ENCODE data around the gene RXFP1.

The RXFP1 gene

GRCh38 chr4:158544141-158544540 is 22.5 kb downstream of the RXFP1 start:
- TF ChIP-seq POLR2AphosphoS5 (IDR thresholded peaks at IDR 0.05; ENCODE audit: low read depth, low read length) (no peak), TAF1 (IDR thresholded peaks at IDR 0.05; ENCODE audit: borderline replicate concordance, low read depth, low read length) (no peak)
- FAIRE-seq = no peak

GRCh38 chr4:158553364-158553763 is 31.7 kb downstream of the RXFP1 start:
- no peak for DNase-seq (ENCODE audit: insufficient read length)
- no peak for FAIRE-seq
- no peak for TF ChIP-seq POLR2A (IDR thresholded peaks at IDR 0.05; ENCODE audit: low read depth, low read length)
- no peak for TF ChIP-seq POLR2AphosphoS5 (IDR thresholded peaks at IDR 0.05; ENCODE audit: low read depth, low read length)
- no peak for TF ChIP-seq TAF1 (IDR thresholded peaks at IDR 0.05; ENCODE audit: borderline replicate concordance, low read depth, low read length)

More at GRCh38 chr4:158544141-158544540, 22.5 kb downstream of the RXFP1 start:
- DNase-seq (ENCODE audit: insufficient read length) = no peak

- FAIRE-seq (no peak), DNase-seq (ENCODE audit: insufficient read length) (no peak)
- no peak for TF ChIP-seq TAF1 (IDR thresholded peaks at IDR 0.05; ENCODE audit: borderline replicate concordance, low read depth, low read length)
- TF ChIP-seq POLR2AphosphoS5 (IDR thresholded peaks at IDR 0.05; ENCODE audit: low read depth, low read length) = no peak
- TF ChIP-seq POLR2A (IDR thresholded peaks at IDR 0.05; ENCODE audit: low read depth, low read length) = no peak
Observed at GRCh38 chr4:158560284-158560683, 38.6 kb downstream of the RXFP1 start.

GRCh38 chr4:158566860-158567259 is 45.2 kb downstream of the RXFP1 start:
- no peak for TF ChIP-seq POLR2A (IDR thresholded peaks at IDR 0.05; ENCODE audit: low read depth, low read length)
- no peak for TF ChIP-seq POLR2AphosphoS5 (IDR thresholded peaks at IDR 0.05; ENCODE audit: low read depth, low read length)
- no peak for TF ChIP-seq TAF1 (IDR thresholded peaks at IDR 0.05; ENCODE audit: borderline replicate concordance, low read depth, low read length)
- DNase-seq (ENCODE audit: insufficient read length) (no peak), FAIRE-seq (no peak)

- no peak for FAIRE-seq
- no peak for DNase-seq (ENCODE audit: insufficient read length)
- TF ChIP-seq POLR2A (IDR thresholded peaks at IDR 0.05; ENCODE audit: low read depth, low read length) = no peak
- no peak for TF ChIP-seq POLR2AphosphoS5 (IDR thresholded peaks at IDR 0.05; ENCODE audit: low read depth, low read length)
- TF ChIP-seq TAF1 (IDR thresholded peaks at IDR 0.05; ENCODE audit: borderline replicate concordance, low read depth, low read length) = no peak
Observed at GRCh38 chr4:158571736-158572135, 50.1 kb downstream of the RXFP1 start.

GRCh38 chr4:158572608-158573007 is 50.9 kb downstream of the RXFP1 start:
- DNase-seq (ENCODE audit: insufficient read length) (no peak), FAIRE-seq (no peak)
- TF ChIP-seq POLR2AphosphoS5 (IDR thresholded peaks at IDR 0.05; ENCODE audit: low read depth, low read length) (no peak), POLR2A (IDR thresholded peaks at IDR 0.05; ENCODE audit: low read depth, low read length) (no peak), TAF1 (IDR thresholded peaks at IDR 0.05; ENCODE audit: borderline replicate concordance, low read depth, low read length) (no peak)

GRCh38 chr4:158578476-158578875 is 56.8 kb downstream of the RXFP1 start:
- FAIRE-seq = no peak
- DNase-seq (ENCODE audit: insufficient read length) = no peak
- TF ChIP-seq POLR2AphosphoS5 (IDR thresholded peaks at IDR 0.05; ENCODE audit: low read depth, low read length) = no peak
- TF ChIP-seq POLR2A (IDR thresholded peaks at IDR 0.05; ENCODE audit: low read depth, low read length) = no peak
- no peak for TF ChIP-seq TAF1 (IDR thresholded peaks at IDR 0.05; ENCODE audit: borderline replicate concordance, low read depth, low read length)

GRCh38 chr4:158580064-158580463 is 58.4 kb downstream of the RXFP1 start:
- TF ChIP-seq POLR2AphosphoS5 (IDR thresholded peaks at IDR 0.05; ENCODE audit: low read depth, low read length) = no peak
- no peak for TF ChIP-seq POLR2A (IDR thresholded peaks at IDR 0.05; ENCODE audit: low read depth, low read length)
- no peak for TF ChIP-seq TAF1 (IDR thresholded peaks at IDR 0.05; ENCODE audit: borderline replicate concordance, low read depth, low read length)
- FAIRE-seq (no peak), DNase-seq (ENCODE audit: insufficient read length) (no peak)

GRCh38 chr4:158581161-158581560 is 59.5 kb downstream of the RXFP1 start:
- FAIRE-seq = no peak
- no peak for DNase-seq (ENCODE audit: insufficient read length)
- TF ChIP-seq POLR2AphosphoS5 (IDR thresholded peaks at IDR 0.05; ENCODE audit: low read depth, low read length) (no peak), POLR2A (IDR thresholded peaks at IDR 0.05; ENCODE audit: low read depth, low read length) (no peak), TAF1 (IDR thresholded peaks at IDR 0.05; ENCODE audit: borderline replicate concordance, low read depth, low read length) (no peak)

- FAIRE-seq (no peak), DNase-seq (ENCODE audit: insufficient read length) (no peak)
- TF ChIP-seq POLR2A (IDR thresholded peaks at IDR 0.05; ENCODE audit: low read depth, low read length) (no peak), POLR2AphosphoS5 (IDR thresholded peaks at IDR 0.05; ENCODE audit: low read depth, low read length) (no peak), TAF1 (IDR thresholded peaks at IDR 0.05; ENCODE audit: borderline replicate concordance, low read depth, low read length) (no peak)
Observed at GRCh38 chr4:158586881-158587280, 65.2 kb downstream of the RXFP1 start.

- DNase-seq (ENCODE audit: insufficient read length) (no peak), FAIRE-seq (no peak)
- TF ChIP-seq TAF1 (IDR thresholded peaks at IDR 0.05; ENCODE audit: borderline replicate concordance, low read depth, low read length) (no peak), POLR2A (IDR thresholded peaks at IDR 0.05; ENCODE audit: low read depth, low read length) (no peak)
Observed at GRCh38 chr4:158588285-158588684, 66.6 kb downstream of the RXFP1 start.

GRCh38 chr4:158588777-158589176 is 67.1 kb downstream of the RXFP1 start:
- DNase-seq (ENCODE audit: insufficient read length) (no peak), FAIRE-seq (no peak)
- no peak for TF ChIP-seq POLR2AphosphoS5 (IDR thresholded peaks at IDR 0.05; ENCODE audit: low read depth, low read length)
- no peak for TF ChIP-seq TAF1 (IDR thresholded peaks at IDR 0.05; ENCODE audit: borderline replicate concordance, low read depth, low read length)
- no peak for TF ChIP-seq POLR2A (IDR thresholded peaks at IDR 0.05; ENCODE audit: low read depth, low read length)

- DNase-seq (ENCODE audit: insufficient read length) (no peak), FAIRE-seq (no peak)
- TF ChIP-seq POLR2AphosphoS5 (IDR thresholded peaks at IDR 0.05; ENCODE audit: low read depth, low read length) = no peak
Observed at GRCh38 chr4:158590306-158590705, 68.6 kb downstream of the RXFP1 start.

All from GM12892 (cell line).